ENCODE data around the gene LIMS2.

DNA sequence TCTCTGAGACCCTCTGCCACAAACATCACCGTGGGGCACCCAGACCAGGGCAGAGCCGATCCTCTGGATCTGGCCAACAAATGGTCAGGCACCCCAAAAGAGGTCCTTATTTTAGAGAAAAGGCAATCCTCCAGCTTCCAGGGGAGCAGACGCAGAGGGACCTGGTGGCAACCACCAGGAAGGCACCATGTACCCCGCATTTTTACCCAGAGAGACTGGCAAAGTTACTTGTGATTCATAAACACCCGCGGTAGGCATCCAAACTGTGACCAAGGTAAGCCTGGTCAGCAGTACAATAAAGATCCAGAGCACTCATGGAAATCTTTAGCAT is 10.5 kb downstream of the LIMS2 start:
- TF ChIP-seq NFE2L2 (conservative IDR thresholded peaks at IDR 0.05; ENCODE audit: low read length) (no peak), CTCF (IDR thresholded peaks at IDR 0.05) (no peak), CEBPB (IDR thresholded peaks at IDR 0.05) (no peak), CBX2 (IDR thresholded peaks at IDR 0.05; ENCODE audit: borderline replicate concordance, low read depth) (no peak), USF2 (IDR thresholded peaks at IDR 0.05) (no peak)
